Kidney glomerular epithelial cell (primary cell): ENCODE measurements around the gene CAPG.

ENCODE experiments used
- DNase-seq: peaks from one replicate; lab custom pipeline; 2025; lab: John Stamatoyannopoulos, UW

CAPG gene

GRCh38 chr2:85356186-85356585, 54.0 kb downstream of the CAPG start:
- no peak for DNase-seq

- no peak for DNase-seq
These were observed 54.6 kb downstream of the CAPG start for GRCh38 chr2:85355521-85355920.

GRCh38 chr2:85355073-85355410, 55.1 kb downstream of the CAPG start:
- DNase-seq, result no peak

- peak; percentile 100 for DNase-seq
These were observed 55.7 kb downstream of the CAPG start, which contains the start of the genes ELMOD3 and RETSAT for GRCh38 chr2:85354286-85355072. Gene ELMOD3, plus strand, starts transcription at chr2:85354769. Its CDS starts 2,430 bp downstream, at chr2:85357199. Gene RETSAT, minus strand, starts transcription at chr2:85354528. Its CDS starts 21 bp downstream, at chr2:85354507.

GRCh38 chr2:85353876-85354285, 56.3 kb downstream of the CAPG start:
- DNase-seq, result no peak

GRCh38 chr2:85347599-85347998, 62.6 kb downstream of the CAPG start:
- no peak for DNase-seq
